CD4-positive, alpha-beta T cell treated with Interleukin-15 for 4 hours (primary cell): ENCODE results near the gene TNNT1.
"Not testable (repeated sequence)": the region's sequence is repeated elsewhere in the genome, so short reads cannot be mapped to it uniquely, and the experiment has no call there.

Experiments
- DNase-seq: peaks from one replicate; pipeline ENCODE4 v3.0.0-alpha.2; 2020; ENCODE audit warnings: low spot score

The TNNT1 gene, protein sequence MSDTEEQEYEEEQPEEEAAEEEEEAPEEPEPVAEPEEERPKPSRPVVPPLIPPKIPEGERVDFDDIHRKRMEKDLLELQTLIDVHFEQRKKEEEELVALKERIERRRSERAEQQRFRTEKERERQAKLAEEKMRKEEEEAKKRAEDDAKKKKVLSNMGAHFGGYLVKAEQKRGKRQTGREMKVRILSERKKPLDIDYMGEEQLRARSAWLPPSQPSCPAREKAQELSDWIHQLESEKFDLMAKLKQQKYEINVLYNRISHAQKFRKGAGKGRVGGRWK

DNA sequence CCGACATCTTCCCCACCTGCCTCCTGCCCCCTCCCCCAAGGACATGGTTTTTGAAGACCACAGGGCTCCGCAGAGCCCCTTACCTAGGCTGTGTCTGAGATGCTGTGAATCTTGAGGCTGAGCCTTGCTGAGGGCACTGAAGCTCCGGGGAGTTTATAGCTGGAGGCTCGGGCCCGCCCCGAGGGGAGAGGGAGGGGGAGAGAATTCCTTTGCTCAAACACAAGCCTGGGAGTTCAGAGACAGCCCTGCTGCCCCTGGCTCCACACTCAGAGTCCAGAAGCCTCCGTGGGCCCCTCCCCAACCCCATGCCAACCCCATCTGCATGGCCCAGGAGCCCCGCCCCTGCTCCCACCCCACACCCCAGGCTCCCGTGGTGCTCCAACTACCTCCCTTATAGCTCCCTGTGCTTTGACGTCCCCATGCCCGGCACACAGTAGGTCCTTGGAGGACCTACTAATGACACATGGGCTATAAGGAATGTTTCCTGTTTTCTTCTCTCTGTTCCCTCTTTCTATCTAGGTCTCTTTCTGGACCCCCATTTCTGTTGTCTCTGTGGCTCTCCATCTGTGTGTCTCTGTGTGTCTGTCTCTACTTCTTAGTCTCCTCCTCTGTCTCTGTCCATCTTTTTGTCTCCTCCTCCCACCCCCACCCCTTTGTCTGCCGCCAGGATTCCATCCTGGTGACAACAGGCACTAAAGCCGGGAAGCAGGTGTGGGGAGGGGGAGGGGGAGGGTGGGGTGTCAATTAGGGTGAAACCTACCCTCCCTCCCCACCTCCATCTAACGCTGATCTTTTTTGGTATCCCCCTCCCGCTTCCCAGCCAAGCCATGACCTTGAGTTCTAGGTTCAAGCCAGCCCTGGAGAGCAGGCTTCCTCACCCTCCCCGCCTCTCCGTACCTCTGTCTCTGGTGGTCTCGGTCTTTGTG lies at the start of gene TNNT1:
Gene TNNT1, minus strand, starts transcription at position 129 of the 926 bp plus-strand sequence. CDS start 2,049 bp downstream, outside the sequence.
- DNase-seq: no peak

DNA sequence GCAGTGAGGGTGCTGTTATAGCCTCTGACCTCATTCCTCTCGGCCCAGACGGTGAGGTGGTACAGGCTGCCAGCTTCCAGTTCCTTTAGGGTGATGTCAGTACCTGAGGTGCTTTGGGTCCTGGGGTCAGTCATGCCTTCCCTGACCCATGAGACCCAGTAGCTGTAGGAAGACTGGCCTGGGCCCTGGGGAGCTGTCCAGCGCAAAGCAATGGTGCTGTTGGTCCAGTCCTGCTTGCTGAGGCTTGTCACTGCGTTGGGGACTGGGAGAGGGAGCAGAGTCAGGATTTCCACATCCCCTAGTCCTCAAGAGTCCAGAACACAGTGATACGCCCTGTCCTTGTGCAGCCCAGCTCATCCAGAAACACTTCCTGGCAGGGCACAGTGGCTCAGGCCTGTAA lies 49.6 kb upstream of the TNNT1 start:
- DNase-seq: no peak

DNA sequence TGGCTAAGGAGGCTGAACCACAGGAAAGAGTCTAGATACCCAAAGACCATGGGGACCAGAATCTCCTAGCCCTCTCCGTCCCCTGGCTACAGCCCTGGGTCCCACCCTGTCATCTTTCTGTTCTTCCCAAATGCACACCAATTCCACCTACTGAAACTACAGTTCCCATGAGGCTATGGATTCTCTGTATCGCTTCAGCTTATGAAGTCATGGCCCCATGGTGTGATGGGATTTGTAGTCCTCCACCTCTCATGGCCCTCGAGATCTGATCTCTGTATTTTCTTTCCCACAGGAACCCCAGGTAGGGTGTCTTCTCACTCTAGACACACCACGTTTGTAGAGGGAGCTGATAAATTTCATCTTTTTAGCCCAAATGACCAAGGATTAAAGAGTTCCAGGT lies 48.5 kb upstream of the TNNT1 start:
- no peak for DNase-seq

DNA sequence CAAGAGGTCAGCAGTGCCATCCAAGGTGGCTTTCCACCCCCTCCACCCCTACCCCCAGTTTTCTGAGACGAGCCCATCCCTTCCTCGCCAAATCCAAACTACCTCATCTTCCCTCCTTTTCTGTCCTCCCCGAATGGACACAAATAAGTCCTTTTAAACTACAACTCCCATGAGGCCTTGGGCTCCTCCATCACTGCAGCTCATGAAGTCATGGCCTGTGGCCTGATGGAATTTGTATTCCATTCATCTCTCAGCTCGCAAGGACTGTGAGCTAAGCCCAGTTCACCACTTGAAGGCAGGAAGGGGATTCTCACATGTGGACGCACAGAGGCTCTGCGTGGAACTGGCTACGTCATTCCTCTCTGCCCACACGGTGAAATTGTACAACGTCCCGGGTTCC lies 47.8 kb upstream of the TNNT1 start:
- no peak for DNase-seq

DNA sequence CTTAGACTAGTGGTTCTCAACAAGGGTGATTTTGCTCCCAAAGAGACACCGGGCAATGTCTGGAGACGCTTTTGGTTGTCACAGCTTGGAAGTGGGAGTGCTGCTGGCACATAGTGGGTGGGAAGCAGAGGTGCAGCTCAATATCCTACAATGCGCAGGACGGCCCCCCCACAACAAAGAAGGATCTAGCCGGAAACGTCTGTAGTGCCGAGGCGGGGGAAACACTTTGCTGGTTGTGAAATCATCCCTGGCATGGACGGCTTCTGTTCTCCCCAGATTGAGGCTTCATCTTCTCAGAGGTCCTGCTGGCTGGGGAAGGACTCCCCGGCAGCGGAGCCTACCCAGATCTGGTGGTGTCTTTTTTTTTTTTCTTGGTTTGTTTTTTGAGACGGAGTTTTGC lies 44.5 kb upstream of the TNNT1 start:
- no peak for DNase-seq

DNA sequence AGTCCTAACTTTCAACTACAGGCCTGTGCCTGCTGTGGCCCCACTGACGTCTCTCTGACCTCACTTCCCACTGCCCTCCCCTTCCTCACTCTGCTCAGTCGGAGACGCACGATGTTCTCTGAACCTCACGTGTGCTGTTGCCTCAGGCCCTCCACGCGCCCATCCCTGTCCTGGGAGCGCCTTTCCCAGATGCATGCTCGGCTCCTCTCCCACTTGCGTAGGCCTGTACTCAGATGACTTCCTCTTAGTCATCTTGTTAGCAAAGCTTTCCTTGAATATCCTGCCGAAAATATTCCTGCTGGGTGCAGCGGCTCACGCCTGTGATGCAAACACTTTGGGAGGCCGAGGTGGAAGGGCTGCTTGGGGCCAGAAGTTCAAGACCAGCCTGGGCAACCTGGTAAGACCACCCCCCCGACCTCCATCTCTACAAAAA lies 40.4 kb upstream of the TNNT1 start:
- no peak for DNase-seq

DNA sequence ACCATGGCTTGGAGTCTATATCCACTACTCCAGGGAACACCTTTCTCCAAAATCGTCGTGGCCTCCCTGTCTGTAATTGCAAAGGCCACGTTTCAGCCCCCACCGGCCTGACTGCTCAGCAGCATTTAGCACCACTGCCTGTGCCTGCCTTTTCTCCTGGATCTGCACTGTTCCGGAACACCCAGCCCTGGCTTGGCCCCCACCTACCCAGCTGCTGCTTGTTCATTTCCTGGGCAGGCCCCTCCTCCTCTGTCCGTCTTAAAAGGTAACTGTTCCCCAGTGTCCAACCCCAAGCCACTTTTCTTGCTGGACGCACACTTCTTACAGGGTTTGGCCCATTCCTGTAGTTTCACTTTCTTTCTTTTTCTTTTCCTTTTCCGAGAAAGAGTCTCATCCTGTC lies 39.6 kb upstream of the TNNT1 start:
- DNase-seq: no peak

DNA sequence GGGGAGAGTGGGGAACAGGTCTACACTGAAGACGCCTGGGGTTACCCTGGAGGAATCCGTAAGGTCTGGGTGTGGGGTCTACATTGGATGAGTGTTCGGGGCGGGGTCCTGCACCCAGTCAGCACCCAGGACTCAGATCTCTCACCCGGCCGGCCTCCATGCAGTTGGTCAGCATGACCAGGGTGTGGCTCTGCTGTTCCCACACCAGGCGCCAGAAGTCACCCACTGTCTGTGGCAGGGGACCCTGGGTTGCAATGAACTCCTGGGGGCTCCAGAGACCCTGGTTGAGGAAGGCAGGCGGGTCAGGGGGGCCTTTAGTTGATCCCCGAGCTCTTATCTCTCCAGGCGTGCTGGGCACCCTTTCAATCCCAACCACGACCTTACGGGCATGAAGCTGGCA lies 37.1 kb upstream of the TNNT1 start:
- DNase-seq: no peak

DNA sequence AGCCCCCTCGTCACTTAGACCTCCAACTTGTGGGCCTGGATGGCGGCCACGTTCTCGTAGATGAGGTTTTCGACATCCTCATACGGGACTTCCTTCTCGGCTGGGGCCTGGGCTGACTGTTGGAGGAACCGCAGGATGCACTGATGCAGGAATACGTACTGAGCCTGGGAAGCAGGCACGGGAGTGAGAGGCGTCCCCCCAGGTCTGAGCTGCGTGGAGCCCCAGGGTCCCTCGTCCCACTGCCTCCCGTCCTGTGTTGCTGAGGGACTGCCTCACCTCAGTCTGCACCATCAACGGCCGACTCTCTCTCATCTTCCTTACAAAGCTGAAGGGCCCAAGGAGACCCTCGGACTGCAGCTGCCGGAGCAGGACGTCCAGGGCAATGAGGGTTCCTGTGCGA lies 32.7 kb upstream of the TNNT1 start:
- DNase-seq: no peak

DNA sequence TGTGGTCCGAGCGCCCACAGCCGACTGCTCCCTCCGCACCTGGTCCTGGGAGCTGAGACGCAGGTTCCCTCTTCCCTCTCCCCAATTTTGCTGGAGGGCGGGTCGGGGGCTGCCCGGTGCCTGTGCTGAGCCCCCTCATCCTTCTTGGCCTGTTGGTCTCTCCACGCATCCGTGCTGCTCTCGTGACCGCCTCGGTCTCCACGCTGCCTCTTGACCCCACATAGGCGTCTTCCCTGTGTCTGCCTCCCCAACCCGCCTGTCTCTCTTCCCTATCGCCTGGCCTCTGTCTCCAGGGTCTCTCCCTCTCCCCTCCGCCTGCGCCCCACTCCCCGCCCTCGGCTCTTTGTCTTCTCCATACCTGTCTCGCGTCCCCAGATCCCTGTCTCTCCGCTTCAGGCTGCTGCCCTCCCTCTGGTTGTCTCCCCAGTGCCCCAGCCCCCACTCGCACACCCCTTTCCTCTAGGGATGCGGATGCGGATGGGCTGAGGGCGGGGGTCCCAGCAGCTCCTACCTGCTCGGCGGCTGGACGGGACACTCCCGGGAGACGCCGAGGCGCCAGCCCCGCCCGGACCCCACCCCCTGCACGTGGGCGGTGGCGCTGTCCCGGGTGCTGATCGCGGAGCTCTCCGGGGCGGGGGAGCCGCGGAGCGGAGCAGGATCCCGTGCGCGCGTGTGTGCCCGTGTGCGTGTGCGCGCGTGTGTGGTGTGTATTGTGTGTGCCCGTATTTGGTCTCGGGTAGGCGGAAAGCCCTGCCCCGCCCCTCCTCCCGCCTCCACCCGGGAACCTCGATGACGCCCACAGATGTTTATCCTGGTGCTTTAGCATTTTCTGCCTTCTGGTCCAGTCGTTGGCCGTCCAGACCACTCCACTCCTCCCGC lies 30.8 kb upstream of the TNNT1 start, which contains the start of gene SYT5:
Gene SYT5, minus strand, starts transcription at position 684 of the 879 bp plus-strand sequence. CDS start 1,248 bp downstream, outside the sequence.
- DNase-seq: peak; percentile 59

DNA sequence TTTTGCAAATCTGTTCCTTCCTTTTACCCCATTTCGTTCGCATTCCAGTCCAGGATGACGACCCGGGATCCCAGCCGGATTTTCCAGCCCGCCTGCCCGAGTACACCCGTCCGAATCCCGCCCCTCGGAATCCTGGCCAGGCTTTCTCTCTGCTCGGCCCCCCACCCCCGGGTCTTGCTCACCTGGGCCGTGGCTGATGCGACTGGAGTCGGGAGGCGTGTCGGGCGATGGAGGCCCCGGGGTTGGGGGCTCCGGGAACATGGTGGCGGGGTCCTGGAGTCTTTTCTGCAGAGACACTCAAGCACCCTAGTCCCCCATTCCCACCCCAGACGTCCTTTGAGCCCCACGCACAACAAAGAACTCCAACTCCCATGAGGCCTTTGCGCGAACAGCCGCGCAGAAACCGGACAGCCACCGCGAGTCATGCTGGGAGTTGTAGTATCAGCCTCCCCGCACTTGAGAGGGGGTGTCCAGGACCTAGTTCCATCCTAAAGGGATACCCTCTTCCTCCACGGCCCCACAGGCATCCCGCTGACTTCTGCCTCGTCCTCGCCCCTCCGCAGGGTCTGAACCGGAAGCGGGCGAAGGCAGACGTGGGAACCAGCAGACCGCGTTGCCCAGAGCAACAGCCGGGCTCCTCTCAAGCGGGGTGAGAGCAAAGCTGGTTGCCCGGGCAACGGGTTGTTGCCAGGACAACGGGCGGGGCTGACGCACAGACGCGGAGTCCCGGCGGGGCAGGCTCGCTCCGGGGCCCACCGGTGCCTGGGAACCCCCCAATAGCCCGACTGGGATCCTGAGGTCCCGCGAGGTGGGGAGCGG lies 30.0 kb upstream of the TNNT1 start:
- peak; percentile 92 for DNase-seq

DNA sequence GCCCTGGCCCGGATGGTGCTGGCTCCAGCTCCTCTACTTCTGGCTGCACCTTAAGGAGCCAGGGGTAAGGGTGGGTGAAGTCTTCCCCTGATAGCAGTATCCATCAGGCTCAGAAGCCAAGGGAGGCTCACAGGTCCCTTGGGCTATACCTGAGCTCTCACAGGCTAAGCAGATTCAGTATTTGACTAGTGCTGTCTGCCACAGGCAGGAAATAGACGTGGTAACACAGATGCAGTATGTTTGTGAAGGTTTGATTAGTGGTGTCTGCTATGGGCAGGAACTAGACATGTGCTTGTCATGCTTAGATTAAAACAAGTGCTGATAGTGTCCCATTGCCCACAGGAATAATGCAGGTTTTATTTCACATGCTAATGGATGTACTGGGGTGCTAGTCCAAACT lies 27.1 kb upstream of the TNNT1 start:
- DNase-seq: no peak

DNA sequence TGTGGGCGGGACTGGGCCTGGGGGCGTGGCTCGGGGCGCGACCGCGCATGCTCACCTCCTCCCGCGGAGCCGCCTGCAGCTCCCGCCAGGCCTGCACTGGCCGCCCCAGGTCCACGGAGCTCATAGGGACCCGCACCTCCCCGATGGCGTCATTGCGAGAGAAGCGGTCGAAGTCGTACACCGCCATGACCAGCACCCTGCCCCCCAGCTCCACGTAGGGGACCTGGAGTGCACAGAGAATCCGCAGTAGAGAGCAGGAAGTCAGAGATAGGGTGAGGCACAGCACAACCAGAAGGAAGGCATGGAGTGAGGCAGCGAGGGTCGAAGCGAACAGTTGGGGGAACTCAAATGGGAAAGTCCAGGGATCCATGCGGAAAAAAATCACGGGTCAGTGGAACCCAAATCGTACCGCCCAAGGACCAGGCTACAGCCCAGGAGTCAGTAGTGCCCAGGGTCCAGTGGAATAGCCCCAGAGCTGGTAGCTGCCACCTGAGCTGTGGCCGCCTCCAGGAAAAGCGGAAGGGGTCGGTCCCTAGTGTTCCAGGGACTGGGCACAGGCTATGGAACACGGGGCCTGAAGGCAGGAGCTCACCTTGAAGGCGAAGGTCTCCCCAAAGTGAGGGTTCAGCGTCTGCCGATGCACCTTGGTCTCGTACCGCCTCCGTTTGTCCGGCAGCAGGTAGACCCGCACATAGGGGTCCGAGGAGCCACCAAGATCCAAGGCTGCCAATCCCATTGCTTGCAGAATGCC lies 26.3 kb upstream of the TNNT1 start:
- no peak for DNase-seq

DNA sequence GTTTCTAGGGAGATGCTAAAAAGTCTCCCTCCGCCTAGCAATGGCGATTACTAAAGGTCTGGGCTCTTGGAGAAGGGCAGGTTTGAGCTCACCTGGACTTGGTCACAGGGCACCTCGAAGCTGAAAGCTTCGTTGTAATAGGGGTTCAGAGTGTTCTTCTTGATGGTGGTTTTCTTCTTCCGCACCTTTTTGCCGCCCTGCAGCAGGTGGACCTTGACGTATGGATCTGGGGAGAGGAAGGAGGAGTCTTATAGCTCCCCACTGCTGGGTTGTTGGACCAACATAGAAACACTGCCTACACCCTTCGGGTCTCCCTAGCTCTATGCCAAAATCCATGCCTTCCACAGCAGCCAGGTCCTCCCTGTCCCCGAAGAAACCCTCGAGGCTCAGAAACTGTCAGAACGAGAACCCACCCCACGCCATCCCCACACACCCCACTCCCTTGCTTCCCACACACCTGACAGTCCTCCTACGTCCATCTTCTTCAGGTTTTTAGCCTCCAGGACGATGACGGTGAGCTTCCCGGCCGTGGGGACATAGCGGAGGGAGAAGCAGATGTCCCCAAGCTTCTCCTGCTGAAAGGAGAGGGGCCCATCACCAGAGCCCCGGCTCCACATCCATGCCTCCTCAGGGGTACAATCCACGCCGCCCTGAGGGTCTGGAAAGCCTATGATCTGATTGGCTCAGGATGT lies 25.6 kb upstream of the TNNT1 start:
- DNase-seq: no peak

DNA sequence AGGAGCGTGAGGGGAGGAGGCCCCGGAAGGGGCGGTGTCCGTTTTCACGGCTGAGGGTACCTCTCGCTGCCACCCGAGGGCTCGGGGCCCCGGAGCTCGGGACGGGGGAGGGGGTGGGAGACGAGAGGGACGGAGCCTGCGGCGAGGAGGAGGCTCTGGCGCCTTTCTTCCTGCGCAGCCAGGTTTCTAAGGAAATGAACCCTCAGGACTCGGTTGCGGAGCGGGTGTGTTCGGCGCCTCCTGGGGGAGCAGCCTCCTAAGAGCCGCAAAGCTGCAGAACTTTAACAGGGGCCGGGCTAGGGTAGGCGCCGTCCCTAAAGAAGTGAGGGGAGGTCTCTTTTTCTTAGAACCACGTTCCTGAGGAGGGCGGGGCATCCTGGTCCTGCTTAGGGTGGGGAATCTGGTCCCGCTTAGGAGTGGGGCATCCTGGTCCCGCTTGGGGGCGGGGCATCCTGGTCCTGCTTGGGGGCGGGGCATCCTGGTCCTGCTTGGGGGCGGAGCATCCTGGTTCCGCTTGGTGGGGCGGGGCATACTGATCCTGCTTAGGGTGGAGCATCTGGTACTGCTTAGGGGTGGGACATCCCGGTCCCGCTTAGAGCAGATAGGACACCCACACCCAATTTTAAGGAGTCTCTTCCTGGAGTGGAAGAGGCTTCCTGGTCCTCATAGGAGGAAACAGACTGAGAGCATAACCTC lies 24.9 kb upstream of the TNNT1 start:
- peak; percentile 11 for DNase-seq

DNA sequence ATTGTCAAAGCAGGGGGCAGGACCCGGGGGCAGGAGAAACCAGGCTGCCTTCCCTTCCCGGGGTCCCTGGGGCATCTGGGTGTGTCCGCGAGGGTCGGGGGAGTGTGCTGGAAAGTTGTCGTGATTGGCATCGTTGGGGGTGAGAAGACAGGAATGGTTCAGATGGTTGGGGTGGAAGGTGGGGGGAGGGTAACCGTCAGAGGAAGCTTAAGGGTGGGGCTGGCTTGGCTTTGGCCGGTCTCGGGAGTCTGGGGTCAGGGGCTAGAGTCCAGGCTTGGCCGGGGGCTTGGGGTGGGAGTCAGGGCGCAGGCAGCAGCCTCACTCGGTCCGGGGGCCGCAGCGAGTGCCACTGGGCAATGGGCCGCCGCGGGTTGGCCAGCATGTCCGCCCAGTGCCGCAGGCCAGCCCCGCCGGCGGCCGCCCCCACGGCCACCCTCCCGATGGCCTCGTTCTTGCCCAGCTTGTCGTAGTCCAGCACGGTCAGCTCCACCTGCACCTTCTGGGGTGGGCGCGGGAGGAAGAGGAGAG lies 24.2 kb upstream of the TNNT1 start:
- no peak for DNase-seq

DNA sequence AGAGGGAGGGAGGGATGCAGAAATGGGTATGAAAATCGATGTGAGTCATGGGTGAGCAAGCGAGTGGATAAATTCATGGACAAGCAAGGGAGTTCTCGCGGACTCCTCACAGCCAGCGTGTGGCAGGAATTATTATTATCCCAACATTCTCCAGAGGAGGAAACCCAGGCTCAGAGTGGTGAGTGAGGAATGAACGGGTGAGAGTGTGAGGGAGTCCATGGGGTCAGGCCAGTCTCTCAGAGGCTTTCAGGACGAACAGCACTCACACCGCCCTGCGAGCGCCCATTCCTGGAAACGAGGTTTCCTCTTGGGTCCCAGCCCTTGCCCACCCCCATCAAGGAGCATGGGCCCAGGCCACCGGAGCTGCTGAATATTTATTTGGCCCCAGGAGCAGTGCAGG lies 23.7 kb upstream of the TNNT1 start:
- no peak for DNase-seq

DNA sequence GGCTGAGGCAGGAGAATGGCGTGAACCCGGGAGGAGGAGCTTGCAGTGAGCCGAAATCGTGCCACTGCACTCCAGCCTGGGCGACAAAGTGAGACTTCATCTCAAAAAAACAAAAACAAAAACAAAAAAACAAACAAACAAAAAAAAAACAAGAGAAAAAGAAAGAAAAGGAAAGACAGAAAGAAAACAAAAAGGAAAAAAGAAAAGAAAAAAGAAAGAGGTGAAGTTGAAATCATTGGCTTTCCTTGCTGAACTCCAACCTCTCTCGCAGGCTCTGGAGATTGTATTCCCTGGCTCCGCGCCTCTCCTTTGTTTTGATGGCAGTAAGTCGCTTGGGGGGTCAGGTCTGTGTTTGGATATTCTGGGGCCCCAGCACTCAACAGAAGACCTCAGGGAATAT lies 23.3 kb upstream of the TNNT1 start:
- not testable (repeated sequence) for DNase-seq

DNA sequence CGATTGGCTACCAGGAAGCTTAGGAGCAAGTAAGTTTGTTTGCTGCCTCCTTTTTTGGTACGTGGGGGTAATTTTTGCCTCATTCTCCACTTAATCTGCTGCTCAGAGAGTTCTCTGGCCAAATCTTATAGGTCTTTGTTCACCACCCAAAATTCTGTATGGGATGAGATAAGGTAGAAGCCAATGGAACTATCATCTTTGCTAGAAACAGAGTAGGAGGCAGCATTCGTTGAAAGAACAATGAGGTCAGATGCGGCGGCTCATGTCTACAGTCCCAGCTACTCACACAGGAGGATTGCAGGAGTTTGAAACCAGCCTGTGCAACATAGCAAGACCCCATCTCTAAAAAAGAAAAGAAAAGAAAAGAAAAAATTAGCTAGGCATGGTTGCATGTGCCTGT lies 22.4 kb upstream of the TNNT1 start:
- DNase-seq: no peak
